HepG2 (cell line): Measurements from ENCODE around the gene ASTN1. TPM values are rescaled to one million over a fixed set of nuclear protein-coding genes. Genes with fewer than 3 reads are reported as not detected.

ENCODE experiments used
- ATAC-seq: fragments of 200-7000 bp; cut with Tn5 transposase; 3 replicates; pipeline ENCODE4 v1.9.1; 2020; ENCODE audit warnings: mild to moderate bottlenecking, moderate library complexity
- BruUV-seq: library from RNA; stranded (reverse); fragments of 400-500 nt; replicated peaks from 2 replicates; lab custom pipeline; 2021; lab: Mats Ljungman, UMichigan
- CTCF ChIA-PET: fragments of 300-600 bp; formaldehyde crosslinking; extraction: SDS; loops from one replicate; lab custom pipeline; 2021; ENCODE audit warnings: low total read pairs, inconsistent platforms, low intra/inter-chr PET ratio; lab: Yijun Ruan, JAX
- POLR2A ChIA-PET: fragments of 350-600 bp; sonication (Branson Sonifier 250); formaldehyde crosslinking; loops from one replicate; lab custom pipeline; 2020; ENCODE audit warnings: antibody characterized with exemption, inconsistent platforms; lab: Yijun Ruan, JAX
- DNase-seq: peaks from one replicate; pipeline ENCODE4 v3.0.0-alpha.2; 2015; ENCODE audit warnings: low spot score
- FAIRE-seq: peaks from 3 replicates; lab custom pipeline; 2011; peaks lifted over from hg19 to GRCh38; lab: Jason Lieb, UNC
- H2AFZ ChIP-seq: one replicate; pipeline ENCODE4 v1.6.1; 2011; ENCODE audit warnings: low read length, inconsistent platforms
- H3K27ac ChIP-seq: fragments of 300-600 bp; 3 replicates; pipeline ENCODE4 v1.8.0; 2011; ENCODE audit warnings: mixed run types, mild to moderate bottlenecking, mixed read lengths, low read length, inconsistent platforms; ENCODE audit not compliant: insufficient read depth; ENCODE audit errors: extremely low read length
- H3K27me3 ChIP-seq, 2 experiments: fragments of 200-600 bp in 1 of 2; 2 replicates in 1 of 2; 3 replicates in 1 of 2; pipeline versions ENCODE4 v1.6.0 to v1.8.0; 2011; ENCODE audit warnings: low read length in 2 of 2, mild to moderate bottlenecking in 2 of 2, moderate library complexity in 2 of 2, inconsistent platforms in 1 of 2; ENCODE audit not compliant: insufficient read depth in 2 of 2, control insufficient read depth in 1 of 2
- H3K36me3 ChIP-seq, 2 experiments: fragments of 200-600 bp in 1 of 2; replicated peaks in 1 of 2; 2 replicates in 1 of 2; 3 replicates in 1 of 2; pipeline versions ENCODE4 v1.5.1 to v1.8.0; 2011; ENCODE audit warnings: low read length in 2 of 2, inconsistent platforms in 1 of 2; ENCODE audit not compliant: insufficient read depth in 2 of 2, control insufficient read depth in 1 of 2
- H3K4me1 ChIP-seq: 2 replicates; pipeline ENCODE4 v1.5.1; 2012; ENCODE audit warnings: low read length, inconsistent platforms; ENCODE audit not compliant: insufficient read depth
- H3K4me2 ChIP-seq: 2 replicates; pipeline ENCODE4 v1.6.0; 2011; ENCODE audit warnings: low read depth, low read length, inconsistent platforms
- H3K4me3 ChIP-seq, 3 experiments: fragments of 200-600 bp in 1 of 3; sonication (generic), shearing (Covaris generic) in 1 of 3; replicated peaks in 1 of 3; 2 replicates each; pipeline ENCODE4 v1.5.1; 2011 to 2016; ENCODE audit warnings: low read length in 3 of 3, inconsistent platforms in 2 of 3, low read depth in 2 of 3, mild to moderate bottlenecking in 2 of 3, control low read depth in 1 of 3, mixed read lengths in 1 of 3; ENCODE audit not compliant: insufficient read depth in 1 of 3
- H3K79me2 ChIP-seq: one replicate; pipeline ENCODE4 v1.6.1; 2011; ENCODE audit warnings: low read length, inconsistent platforms; ENCODE audit not compliant: insufficient read depth
- H3K9ac ChIP-seq: 2 replicates; pipeline ENCODE4 v1.6.0; 2011; ENCODE audit warnings: mild to moderate bottlenecking, low read depth, low read length, inconsistent platforms; ENCODE audit not compliant: insufficient read depth
- H3K9me3 ChIP-seq: 2 replicates; pipeline ENCODE4 v1.5.1; 2012; ENCODE audit warnings: mild to moderate bottlenecking, low read length
- H4K20me1 ChIP-seq: 2 replicates; pipeline ENCODE4 v1.6.0; 2011; ENCODE audit warnings: inconsistent platforms, mild to moderate bottlenecking, low read length, moderate library complexity; ENCODE audit not compliant: insufficient read depth
- ARID2 ChIP-seq: sonication (generic); formaldehyde crosslinking; IDR thresholded peaks from 2 replicates; pipeline ENCODE4 v1.8.1; 2022; ENCODE audit warnings: mild to moderate bottlenecking, missing genetic modification reagents, borderline replicate concordance
- ATAD3A ChIP-seq: sonication (generic); formaldehyde crosslinking; IDR thresholded peaks from 2 replicates; pipeline ENCODE4 v1.4.0; 2020; ENCODE audit warnings: missing genetic modification reagents
- GFI1 ChIP-seq: sonication (generic); formaldehyde crosslinking; IDR thresholded peaks from 2 replicates; pipeline ENCODE4 v1.5.0; 2020; ENCODE audit warnings: missing genetic modification reagents, mild to moderate bottlenecking, borderline replicate concordance
- MIER3 ChIP-seq: IDR thresholded peaks from 2 replicates; pipeline ENCODE4 v1.6.1; 2016; ENCODE audit warnings: missing compliant biosample characterization, borderline replicate concordance
- SKIL ChIP-seq: sonication (generic); formaldehyde crosslinking; IDR thresholded peaks from 2 replicates; pipeline ENCODE4 v1.8.0; 2022; ENCODE audit warnings: missing genetic modification reagents, mild to moderate bottlenecking, moderate library complexity, borderline replicate concordance
- SMAD1 ChIP-seq: sonication (generic); formaldehyde crosslinking; IDR thresholded peaks from 2 replicates; pipeline ENCODE4 v1.4.0; 2020; ENCODE audit warnings: missing genetic modification reagents, low read depth, mild to moderate bottlenecking, borderline replicate concordance
- SMC3 ChIP-seq: IDR thresholded peaks from 2 replicates; pipeline ENCODE4 v1.6.1; 2011; ENCODE audit warnings: low read length, improper control_type of control experiment
- STAG1 ChIP-seq: sonication (generic); formaldehyde crosslinking; IDR thresholded peaks from 2 replicates; pipeline ENCODE4 v1.4.0; 2020; ENCODE audit warnings: missing genetic modification reagents
- ZNF678 ChIP-seq: sonication (generic); formaldehyde crosslinking; IDR thresholded peaks from 2 replicates; pipeline ENCODE4 v1.4.0; 2020; ENCODE audit warnings: mild to moderate bottlenecking, missing genetic modification reagents
- ZNF75D ChIP-seq: sonication (generic); formaldehyde crosslinking; IDR thresholded peaks from 2 replicates; pipeline ENCODE4 v1.8.1; 2023; ENCODE audit warnings: missing genetic modification reagents, mild to moderate bottlenecking, borderline replicate concordance
- ZNF782 ChIP-seq: sonication (generic); formaldehyde crosslinking; IDR thresholded peaks from 2 replicates; pipeline ENCODE4 v1.4.0; 2020; ENCODE audit warnings: missing genetic modification reagents, mild to moderate bottlenecking, borderline replicate concordance
- ZNF883 ChIP-seq: sonication (generic); formaldehyde crosslinking; IDR thresholded peaks from 2 replicates; pipeline ENCODE4 v1.5.1; 2020; ENCODE audit warnings: mild to moderate bottlenecking, missing genetic modification reagents; ENCODE audit errors: not compliant biosample characterization
- WGBS: methylation state at CpG from one replicate; pipeline ENCODE4 v1.1.6; 2017; ENCODE audit warnings: low lambda C conversion rate; 5-methylcytosine and 5-hydroxymethylcytosine counted together
- in situ Hi-C: cut with HindIII; loops from 2 replicates; pipeline ENCODE4 v1.10.0; 2017; ENCODE audit warnings: low pct_unique_long_range_greater_than_20kb; ENCODE audit not compliant: extremely low pct_ligation_motif_present
- intact Hi-C: fragments of 100-400 bp; cut with micrococcal nuclease; formaldehyde crosslinking; loops from one replicate; pipeline ENCODE4 v1.10.0; 2022; ENCODE audit not compliant: unreplicated experiment
- polyA plus RNA-seq, 8 experiments: library from polyadenylated mRNA; depleted of rRNA in 3 of 8; stranded (reverse) in 7 of 8; unstranded in 1 of 8; fragments of >200 nt; fragmentation: Illumina TruSeq in 4 of 8; extraction: Trizol in 4 of 8; gene quantifications; 2 replicates each; pipeline versions ENCODE4 v1.2.1 to v1.2.3, GENCODE V29; 2011 to 2016; ENCODE audit warnings: low read depth in 4 of 8, missing spikeins in 1 of 8, mixed read lengths in 1 of 8; ENCODE audit not compliant: insufficient read depth in 1 of 8
- total RNA-seq, 5 experiments: library from RNA; depleted of rRNA; stranded (reverse); fragments of >200 nt; fragmentation: Illumina TruSeq; extraction: Trizol; gene quantifications; 2 replicates each; pipeline ENCODE4 v1.2.3, GENCODE V29; 2016; ENCODE audit warnings: low read depth in 1 of 5
- TF ChIP-seq, protein P1 (sequence below): IDR thresholded peaks from 2 replicates; pipeline ENCODE4 v1.6.1; 2016; ENCODE audit warnings: mild to moderate bottlenecking
- TF ChIP-seq, protein P2 (sequence below): sonication (generic); formaldehyde crosslinking; IDR thresholded peaks from 2 replicates; pipeline ENCODE4 v1.8.0; 2022; ENCODE audit warnings: mild to moderate bottlenecking, missing genetic modification reagents; ENCODE audit not compliant: insufficient replicate concordance
- TF ChIP-seq, protein P3 (sequence below): fragments of 450-650 bp; IDR thresholded peaks from 2 replicates; pipeline ENCODE4 v1.6.1; 2017; ENCODE audit warnings: mild to moderate bottlenecking

The ASTN1 gene
- total and polyA plus RNA-seq, 2 of the 13 experiments (the other 11 are each of a cell fraction or from before 2014, with no cell fraction given) = not detected

DNA sequence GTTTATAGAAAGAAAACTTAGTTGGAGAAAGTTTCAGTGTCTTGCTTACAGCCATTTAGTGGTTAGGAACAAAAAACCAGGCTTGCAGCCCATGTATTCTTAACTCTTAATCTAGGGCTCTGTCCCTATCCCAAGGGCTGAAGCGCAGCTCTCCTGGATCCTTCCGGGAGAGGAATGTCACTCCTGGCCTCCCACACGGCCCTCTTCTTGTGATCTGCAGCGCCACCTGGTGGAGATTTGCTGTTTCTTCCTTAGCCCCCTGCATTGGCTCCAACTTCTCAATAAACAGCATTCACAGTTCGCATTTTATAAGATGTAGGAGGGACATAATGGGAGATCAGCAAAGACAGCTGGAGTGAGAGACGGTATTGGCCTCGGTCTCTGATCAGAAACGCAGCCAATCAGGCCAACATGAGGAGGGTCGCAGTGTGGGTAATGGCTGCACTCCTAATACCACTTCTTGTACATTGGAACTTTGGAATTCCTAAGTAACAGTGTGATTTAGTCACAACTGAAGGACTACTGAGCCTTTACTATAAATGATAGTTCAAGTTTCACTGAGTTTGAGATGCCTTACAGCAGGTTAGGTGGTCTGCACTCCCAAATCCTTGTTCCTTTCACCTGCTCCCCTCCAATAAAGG, 283.4 kb downstream of the ASTN1 start:
- FAIRE-seq (peak; percentile 47), DNase-seq (peak; percentile 52), ATAC-seq (peak; percentile 95)
- ChIA-PET POLR2A (no interaction called here), CTCF (interaction anchor here (1.2 to 3.0 kb wide), 3 partner anchors 321 to 506 kb away, joined by 4 to 31 read pairs (median 4); no protein-coding TSS in a partner anchor)
- Histone ChIP-seq H3K9me3 (no peaks in the 10 kb centered on the region), H3K27me3 (0 out of 5 replicates have a peak, but pooled peaks cover 0 to 3% of the 10 kb centered on the region in 2 experiments), H2AFZ (no peak overlapping the region), H3K27ac (no peak overlapping the region), H3K36me3 (no peaks in the 10 kb centered on the region), H3K79me2 (no peaks in the 10 kb centered on the region), H3K4me3 (no peak overlapping the region), H4K20me1 (no peaks in the 10 kb centered on the region), H3K9ac (no peak overlapping the region), H3K4me1 (no peaks in the 10 kb centered on the region), H3K4me2 (no peak overlapping the region)
- 0% methylated on average over 9 of the region's 9 CpGs for WGBS
- intact Hi-C loops = no loop called here
- in situ Hi-C loops = loop anchor here (5.0 to 25.0 kb wide), 3 partner anchors 324 to 906 kb away; no protein-coding TSS in a partner anchor
- no TSS peak for BruUV-seq
- TF ChIP-seq ZNF883 (CRISPR knock-in tag) (no peak), SKIL (CRISPR knock-in tag) (no peak), MIER3 (CRISPR knock-in tag) (no peak), ZNF782 (CRISPR knock-in tag) (no peak), SMAD1 (CRISPR knock-in tag) (no peak), SMC3 (peak; percentile 76), ZNF678 (CRISPR knock-in tag) (no peak), ZNF75D (CRISPR knock-in tag) (no peak), ATAD3A (CRISPR knock-in tag) (no peak), ARID2 (CRISPR knock-in tag) (no peak), STAG1 (CRISPR knock-in tag) (peak; percentile 83), GFI1 (CRISPR knock-in tag) (no peak)
- TF ChIP-seq, protein P1, sequence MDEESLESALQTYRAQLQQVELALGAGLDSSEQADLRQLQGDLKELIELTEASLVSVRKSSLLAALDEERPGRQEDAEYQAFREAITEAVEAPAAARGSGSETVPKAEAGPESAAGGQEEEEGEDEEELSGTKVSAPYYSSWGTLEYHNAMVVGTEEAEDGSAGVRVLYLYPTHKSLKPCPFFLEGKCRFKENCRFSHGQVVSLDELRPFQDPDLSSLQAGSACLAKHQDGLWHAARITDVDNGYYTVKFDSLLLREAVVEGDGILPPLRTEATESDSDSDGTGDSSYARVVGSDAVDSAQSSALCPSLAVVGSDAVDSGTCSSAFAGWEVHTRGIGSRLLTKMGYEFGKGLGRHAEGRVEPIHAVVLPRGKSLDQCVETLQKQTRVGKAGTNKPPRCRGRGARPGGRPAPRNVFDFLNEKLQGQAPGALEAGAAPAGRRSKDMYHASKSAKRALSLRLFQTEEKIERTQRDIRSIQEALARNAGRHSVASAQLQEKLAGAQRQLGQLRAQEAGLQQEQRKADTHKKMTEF (CRISPR knock-in tag) = no peak
- TF ChIP-seq, protein P2, sequence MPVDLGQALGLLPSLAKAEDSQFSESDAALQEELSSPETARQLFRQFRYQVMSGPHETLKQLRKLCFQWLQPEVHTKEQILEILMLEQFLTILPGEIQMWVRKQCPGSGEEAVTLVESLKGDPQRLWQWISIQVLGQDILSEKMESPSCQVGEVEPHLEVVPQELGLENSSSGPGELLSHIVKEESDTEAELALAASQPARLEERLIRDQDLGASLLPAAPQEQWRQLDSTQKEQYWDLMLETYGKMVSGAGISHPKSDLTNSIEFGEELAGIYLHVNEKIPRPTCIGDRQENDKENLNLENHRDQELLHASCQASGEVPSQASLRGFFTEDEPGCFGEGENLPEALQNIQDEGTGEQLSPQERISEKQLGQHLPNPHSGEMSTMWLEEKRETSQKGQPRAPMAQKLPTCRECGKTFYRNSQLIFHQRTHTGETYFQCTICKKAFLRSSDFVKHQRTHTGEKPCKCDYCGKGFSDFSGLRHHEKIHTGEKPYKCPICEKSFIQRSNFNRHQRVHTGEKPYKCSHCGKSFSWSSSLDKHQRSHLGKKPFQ = no peak
- TF ChIP-seq, protein P3, sequence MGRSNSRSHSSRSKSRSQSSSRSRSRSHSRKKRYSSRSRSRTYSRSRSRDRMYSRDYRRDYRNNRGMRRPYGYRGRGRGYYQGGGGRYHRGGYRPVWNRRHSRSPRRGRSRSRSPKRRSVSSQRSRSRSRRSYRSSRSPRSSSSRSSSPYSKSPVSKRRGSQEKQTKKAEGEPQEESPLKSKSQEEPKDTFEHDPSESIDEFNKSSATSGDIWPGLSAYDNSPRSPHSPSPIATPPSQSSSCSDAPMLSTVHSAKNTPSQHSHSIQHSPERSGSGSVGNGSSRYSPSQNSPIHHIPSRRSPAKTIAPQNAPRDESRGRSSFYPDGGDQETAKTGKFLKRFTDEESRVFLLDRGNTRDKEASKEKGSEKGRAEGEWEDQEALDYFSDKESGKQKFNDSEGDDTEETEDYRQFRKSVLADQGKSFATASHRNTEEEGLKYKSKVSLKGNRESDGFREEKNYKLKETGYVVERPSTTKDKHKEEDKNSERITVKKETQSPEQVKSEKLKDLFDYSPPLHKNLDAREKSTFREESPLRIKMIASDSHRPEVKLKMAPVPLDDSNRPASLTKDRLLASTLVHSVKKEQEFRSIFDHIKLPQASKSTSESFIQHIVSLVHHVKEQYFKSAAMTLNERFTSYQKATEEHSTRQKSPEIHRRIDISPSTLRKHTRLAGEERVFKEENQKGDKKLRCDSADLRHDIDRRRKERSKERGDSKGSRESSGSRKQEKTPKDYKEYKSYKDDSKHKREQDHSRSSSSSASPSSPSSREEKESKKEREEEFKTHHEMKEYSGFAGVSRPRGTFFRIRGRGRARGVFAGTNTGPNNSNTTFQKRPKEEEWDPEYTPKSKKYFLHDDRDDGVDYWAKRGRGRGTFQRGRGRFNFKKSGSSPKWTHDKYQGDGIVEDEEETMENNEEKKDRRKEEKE = no peak
